Measurements from ENCODE around the gene RNF208.

- TF ChIP-seq CTCF (IDR thresholded peaks at IDR 0.05; ENCODE audit: low read length) (no peak), EZH2 (IDR thresholded peaks at IDR 0.05; ENCODE audit: borderline replicate concordance, low read length) (no peak)
Measured at GRCh38 chr9:137192859-137193258, 29.2 kb downstream of the RNF208 start.
